Neural cell (in vitro differentiated cells): Measurements from ENCODE around the gene PACS2.

Experiments
- CTCF ChIP-seq: fragments of 450-650 bp; IDR thresholded peaks from 2 replicates; pipeline ENCODE4 v1.5.1; 2014; ENCODE audit warnings: antibody characterized with exemption, mild to moderate bottlenecking, moderate library complexity; ENCODE audit not compliant: poor library complexity, severe bottlenecking
- EP300 ChIP-seq: fragments of 450-650 bp; conservative IDR thresholded peaks from 2 replicates; pipeline ENCODE4 v1.6.1; 2014; ENCODE audit warnings: antibody characterized with exemption, mild to moderate bottlenecking, moderate library complexity; ENCODE audit not compliant: poor library complexity, severe bottlenecking

GRCh38 chr14:105436891-105437722 lies 122.6 kb downstream of the PACS2 start:
- TF ChIP-seq CTCF: no peak
- TF ChIP-seq EP300: no peak
